Ramos (cell line): ENCODE measurements around the gene SLC39A11.
"Not testable (repeated sequence)": the region's sequence is repeated elsewhere in the genome, so short reads cannot be mapped to it uniquely, and the experiment has no call there.

Experiments
- in situ Hi-C: fragments of 300-500 bp; cut with MboI; formaldehyde crosslinking; loops from one replicate; pipeline ENCODE4 v1.14.3; 2022; ENCODE audit warnings: low sequenced_read_pairs; ENCODE audit not compliant: unreplicated experiment

Gene SLC39A11

DNA sequence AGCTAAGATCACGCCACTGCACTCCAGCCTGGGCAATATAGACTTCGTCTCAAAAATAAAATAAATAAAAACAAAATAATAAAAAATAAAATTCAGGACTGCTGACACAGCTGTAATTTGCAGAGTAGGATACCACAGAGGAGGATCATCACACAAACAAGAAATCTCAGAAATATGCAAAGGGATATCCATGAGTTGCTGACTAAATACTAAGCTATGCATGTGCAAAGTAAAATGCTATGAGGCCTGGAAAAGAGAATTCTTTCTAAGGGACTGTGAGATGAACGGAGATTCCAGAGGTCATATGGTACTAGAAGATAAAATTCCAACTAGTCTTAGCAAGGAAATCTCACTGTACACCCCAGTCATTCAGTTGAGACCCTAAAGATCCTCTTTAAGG lies 74.8 kb downstream of the SLC39A11 start:
- in situ Hi-C loops = no loop called here

GRCh38 chr17:73015722-73016276 lies 76.7 kb downstream of the SLC39A11 start:
- in situ Hi-C loops = no loop called here

GRCh38 chr17:73013816-73014663 lies 78.4 kb downstream of the SLC39A11 start:
- in situ Hi-C loops = no loop called here

DNA sequence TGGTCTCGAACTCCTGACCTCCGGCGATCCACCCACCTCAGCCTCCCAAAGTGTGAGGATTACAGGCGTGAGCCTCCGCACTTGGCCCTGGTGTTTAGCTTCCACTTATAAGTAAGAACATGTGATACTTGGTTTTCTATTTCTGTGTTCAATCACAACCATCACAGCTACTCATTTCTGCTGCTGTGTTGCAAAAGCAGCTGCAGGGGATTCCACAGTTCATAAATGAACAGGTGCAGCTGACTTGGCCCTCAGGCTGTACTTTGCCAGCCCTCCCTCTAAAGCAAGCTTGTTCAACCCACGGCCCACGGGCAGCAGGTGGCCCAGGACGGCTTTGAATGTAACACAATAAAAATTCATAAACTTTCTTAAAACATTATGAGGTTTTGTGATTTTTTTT lies 79.2 kb downstream of the SLC39A11 start:
- in situ Hi-C loops = no loop called here

- in situ Hi-C loops = no loop called here
These were observed 81.4 kb downstream of the SLC39A11 start for GRCh38 chr17:73011016-73011486.

DNA sequence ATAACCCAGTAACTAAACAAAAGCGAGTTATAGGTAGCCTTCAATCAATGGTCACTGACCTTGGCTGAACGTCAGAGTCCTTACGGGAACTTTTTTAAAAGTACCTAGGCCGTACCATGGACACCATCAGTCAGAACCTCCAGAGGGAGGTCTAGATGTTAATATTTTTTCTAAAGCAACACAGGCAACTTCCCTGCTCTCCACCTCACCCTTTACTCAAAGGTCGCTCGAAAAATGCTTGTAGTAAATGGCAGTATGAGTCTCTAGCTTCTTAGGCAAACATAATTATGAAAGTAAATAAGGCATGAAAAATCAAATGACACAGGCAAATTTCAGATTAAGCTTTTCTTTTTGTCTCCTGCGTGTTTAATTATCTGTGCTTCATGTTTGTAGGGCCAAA lies 82.1 kb downstream of the SLC39A11 start:
- in situ Hi-C loops = no loop called here

GRCh38 chr17:73007407-73007806 lies 85.1 kb downstream of the SLC39A11 start:
- in situ Hi-C loops = no loop called here

GRCh38 chr17:73005360-73005759 lies 87.1 kb downstream of the SLC39A11 start:
- in situ Hi-C loops = no loop called here

- in situ Hi-C loops = no loop called here
These were observed 89.0 kb downstream of the SLC39A11 start for GRCh38 chr17:73003487-73003886.

DNA sequence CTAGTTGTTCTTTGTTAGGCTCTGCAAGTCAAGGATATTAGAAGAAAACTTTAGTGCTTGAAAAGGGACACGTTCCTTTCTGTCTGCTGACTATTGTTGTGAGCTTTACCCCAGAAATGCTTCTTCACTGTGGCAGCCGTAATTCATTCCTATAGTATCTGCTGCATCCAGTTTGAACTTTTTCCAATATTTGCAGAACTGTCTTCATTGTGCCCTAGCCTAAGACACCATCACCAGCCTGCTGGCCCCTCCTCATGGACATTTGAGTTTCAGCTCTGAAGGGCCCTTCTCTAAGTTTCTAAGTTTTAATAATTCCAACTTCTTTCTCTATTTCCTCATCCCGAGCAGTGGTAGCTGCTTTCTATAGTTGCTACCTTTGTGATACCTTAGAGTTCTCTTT lies 91.7 kb downstream of the SLC39A11 start:
- in situ Hi-C loops = no loop called here

DNA sequence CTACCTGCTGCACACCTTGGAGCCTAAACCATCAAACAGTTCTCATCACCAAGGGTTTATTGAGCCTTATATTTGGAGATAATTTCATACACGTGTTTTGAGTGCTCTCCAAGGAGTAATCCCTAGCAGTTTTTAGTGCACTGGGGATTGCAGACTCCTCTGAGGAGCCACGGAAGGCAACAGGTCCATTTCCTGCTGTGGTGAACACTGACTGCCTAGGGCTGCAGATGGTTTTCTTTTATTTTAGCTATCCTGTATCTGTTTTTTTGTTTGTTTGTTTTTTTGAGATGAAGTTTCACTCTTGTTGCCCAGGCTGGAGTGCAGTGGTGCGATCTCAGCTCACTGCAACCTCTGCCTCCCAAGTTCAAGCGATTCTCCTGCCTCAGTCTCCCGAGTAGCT lies 93.0 kb downstream of the SLC39A11 start:
- in situ Hi-C loops = not testable (repeated sequence)

- in situ Hi-C loops = no loop called here
These were observed 94.1 kb downstream of the SLC39A11 start for GRCh38 chr17:72998343-72998742.

DNA sequence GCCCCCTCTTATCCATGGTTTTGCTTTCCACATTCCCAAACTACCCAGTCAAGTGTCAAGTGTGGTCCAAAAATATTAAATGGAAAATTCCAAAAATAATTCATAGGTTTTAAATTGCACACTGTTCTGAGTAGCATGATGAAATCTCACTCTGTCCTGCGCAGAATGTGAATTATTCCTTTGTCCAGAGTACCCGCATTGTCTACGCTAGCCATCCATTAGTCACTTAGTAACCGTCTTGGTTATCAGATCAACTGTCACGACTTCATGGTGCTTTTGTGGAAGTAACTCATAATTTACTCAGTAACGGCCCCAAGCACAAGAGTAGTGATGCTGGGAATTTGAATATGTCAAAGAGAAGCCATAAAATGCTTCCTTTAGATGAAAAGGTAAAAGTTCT lies 94.9 kb downstream of the SLC39A11 start:
- in situ Hi-C loops = no loop called here

DNA sequence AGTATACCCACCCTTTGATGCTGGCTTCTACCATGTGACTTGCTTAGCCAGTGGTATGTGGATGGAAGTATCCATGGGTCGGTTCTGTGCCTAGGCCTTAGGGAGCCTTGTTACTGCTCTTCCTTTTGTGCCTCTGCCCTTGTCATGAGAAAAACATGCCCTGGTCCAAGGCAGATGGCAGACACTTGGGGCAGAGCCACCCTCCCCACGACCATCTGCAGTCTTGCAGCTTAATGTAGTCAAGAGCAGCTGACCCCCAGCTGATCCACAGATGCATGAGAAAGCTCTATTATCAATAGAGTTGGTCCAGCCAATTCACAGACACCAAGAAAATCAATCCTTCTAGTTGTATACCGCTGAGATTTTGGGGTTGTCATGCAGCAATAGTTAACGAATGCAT lies 95.7 kb downstream of the SLC39A11 start:
- in situ Hi-C loops = no loop called here

DNA sequence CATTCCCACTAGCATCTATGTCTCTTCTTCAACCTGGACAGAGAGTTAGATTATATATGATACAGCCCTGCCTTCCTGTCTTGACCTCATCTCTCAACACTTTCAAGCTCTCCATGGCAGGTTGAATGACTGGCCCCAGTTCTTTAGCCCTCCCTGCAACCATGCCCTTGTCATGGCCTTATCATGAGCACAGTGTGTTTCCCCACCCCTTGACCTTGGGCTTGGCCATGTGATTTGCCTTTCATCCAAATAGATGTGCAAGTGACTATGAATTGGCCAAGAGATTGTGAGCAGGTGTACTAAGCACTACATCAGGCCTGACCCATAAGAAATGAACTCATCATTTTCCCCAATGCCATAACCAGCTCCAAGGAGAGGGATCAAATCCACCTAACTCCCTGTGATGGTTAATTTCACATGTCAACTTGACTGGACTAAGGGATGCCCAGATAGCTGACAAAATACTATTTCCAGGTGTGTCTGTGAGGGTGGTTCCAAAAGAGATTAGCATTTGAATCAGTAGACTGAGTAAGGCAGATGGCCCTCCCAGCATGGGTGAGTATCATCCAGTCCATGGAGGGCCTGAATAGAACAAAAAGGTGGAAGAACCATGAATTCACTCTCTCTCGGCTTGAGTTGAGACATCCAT lies 97.4 kb downstream of the SLC39A11 start:
- in situ Hi-C loops = no loop called here

GRCh38 chr17:72992783-72993467 lies 99.6 kb downstream of the SLC39A11 start:
- in situ Hi-C loops = not testable (repeated sequence)

DNA sequence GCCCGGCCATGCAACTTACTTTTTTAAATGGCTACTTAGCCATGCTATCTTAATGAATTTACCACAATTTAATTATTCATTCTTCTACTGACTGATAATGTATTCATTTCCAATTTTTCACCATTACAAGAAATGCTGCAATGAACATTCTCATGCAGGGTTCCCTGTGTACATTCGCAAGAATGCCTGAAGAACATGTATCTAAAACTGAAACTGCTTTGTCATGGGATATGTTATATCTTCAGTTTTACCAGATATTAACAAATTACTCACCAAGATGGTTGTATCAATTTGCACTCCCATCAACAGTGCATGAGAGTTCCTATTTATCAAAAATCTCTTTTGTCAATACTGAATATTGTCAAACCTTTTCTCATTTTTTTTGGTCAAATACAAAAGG lies 100.8 kb downstream of the SLC39A11 start:
- in situ Hi-C loops = no loop called here

DNA sequence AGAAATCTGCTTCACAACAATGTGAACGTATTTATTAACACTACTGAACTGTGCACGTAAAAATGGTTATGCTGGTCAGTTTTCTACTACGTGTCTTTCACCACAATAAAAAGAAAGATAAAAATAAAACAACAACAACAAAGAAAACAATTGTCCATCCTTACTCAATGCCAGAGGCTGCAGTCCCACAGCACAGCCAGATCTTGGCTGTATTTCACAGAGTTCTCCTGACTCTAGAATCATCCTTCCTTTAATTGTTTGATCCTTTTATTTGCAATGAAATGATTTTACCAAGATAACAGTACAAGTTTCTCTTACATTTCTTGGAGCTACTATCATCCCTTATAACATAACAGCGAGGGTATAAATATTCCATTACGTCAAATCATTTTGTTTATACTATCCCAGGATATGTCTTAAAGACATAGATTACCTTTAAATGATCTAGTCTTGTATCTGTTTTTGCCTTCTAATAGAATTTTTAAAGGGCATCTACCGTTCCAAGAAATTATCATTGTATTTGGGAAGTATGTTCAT lies 103.3 kb downstream of the SLC39A11 start:
- in situ Hi-C loops = no loop called here

DNA sequence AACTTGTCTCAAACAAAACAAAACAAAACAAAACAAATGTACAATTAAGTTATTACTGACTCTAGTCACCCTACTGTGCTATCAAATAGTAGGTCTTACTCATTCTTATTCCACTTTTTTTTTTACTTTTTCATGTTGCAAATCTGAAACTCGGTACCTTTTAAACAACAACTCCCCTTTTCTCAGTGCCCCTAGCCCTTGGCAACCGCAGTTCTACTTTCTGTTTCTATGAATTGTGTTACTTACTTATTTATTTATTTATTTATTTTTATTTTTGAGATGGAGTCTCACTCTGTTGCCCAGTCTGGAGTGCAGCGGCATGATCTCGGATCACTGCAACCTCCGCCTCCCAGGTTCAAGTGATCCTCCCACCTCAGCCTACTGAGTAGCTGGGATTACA lies 104.0 kb downstream of the SLC39A11 start:
- in situ Hi-C loops = no loop called here

- in situ Hi-C loops = no loop called here
These were observed 105.3 kb downstream of the SLC39A11 start for GRCh38 chr17:72987166-72987565.
